ENCODE data around the gene HOOK2.

Gene HOOK2

DNA sequence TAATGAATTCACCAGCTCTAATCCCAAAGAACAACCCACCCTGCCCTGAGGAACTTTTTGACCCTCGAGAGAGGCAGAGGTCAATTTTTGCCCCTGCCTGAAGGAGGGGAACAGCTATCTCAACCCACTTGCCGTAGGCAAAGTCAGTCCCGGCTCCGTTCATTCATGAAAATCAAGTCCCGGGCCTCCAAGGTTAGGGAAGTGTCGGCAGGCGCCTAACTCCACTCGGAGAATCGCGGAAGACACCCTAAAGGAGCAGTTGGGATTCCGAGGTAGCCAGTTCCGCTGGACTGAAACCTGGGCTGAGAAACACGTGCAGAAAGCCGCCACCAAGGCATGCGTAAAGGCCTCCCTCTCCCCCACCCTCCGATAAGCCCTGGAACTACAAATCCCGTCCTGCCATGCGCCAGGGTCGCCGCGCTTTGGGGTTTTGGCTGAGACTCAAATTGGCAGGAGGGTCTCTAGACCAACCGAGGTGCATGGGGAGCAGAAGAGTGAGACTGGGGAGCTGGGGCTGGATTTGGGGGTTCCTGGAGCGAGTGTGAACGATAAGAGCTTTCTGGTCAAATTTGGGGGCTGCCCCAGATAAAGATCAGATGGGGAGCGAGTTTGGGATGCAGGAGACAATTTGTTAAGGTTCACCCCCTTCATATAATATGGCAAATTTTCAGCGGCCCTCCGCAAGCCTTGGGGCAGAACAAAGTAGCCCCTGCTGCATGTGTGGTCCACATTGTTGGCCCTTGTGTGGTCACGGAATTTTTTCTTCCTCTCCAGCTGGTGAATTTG is 51.5 kb downstream of the HOOK2 start, which contains the start of gene TNPO2:
Gene TNPO2 (minus strand): TSS at position 292 of the 786 bp plus-strand sequence. CDS start 2,955 bp downstream, outside the sequence.
- TF ChIP-seq, protein P1, sequence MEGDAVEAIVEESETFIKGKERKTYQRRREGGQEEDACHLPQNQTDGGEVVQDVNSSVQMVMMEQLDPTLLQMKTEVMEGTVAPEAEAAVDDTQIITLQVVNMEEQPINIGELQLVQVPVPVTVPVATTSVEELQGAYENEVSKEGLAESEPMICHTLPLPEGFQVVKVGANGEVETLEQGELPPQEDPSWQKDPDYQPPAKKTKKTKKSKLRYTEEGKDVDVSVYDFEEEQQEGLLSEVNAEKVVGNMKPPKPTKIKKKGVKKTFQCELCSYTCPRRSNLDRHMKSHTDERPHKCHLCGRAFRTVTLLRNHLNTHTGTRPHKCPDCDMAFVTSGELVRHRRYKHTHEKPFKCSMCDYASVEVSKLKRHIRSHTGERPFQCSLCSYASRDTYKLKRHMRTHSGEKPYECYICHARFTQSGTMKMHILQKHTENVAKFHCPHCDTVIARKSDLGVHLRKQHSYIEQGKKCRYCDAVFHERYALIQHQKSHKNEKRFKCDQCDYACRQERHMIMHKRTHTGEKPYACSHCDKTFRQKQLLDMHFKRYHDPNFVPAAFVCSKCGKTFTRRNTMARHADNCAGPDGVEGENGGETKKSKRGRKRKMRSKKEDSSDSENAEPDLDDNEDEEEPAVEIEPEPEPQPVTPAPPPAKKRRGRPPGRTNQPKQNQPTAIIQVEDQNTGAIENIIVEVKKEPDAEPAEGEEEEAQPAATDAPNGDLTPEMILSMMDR (IDR thresholded peaks at IDR 0.05) = no peak
- Histone ChIP-seq H3K36me3 (peaks cover 12% of the 10 kb centered on the region), H3K27me3 (peaks cover 11% of the 10 kb centered on the region), H3K4me3 (ENCODE audit: low read depth in 1 of 2, low read length in 1 of 2) (peak within 1 kb of the TSS; percentile 62 to 81), H3K4me1 (ENCODE audit: control insufficient read depth in 1 of 2, insufficient read depth in 1 of 2, low read depth in 1 of 2, low read length in 1 of 2) (peaks cover 33 to 35% of the 10 kb centered on the region in 2 experiments), H3K27ac (peak within 1 kb of the TSS; percentile 84), H3K9me3 (no peaks in the 10 kb centered on the region)

DNA sequence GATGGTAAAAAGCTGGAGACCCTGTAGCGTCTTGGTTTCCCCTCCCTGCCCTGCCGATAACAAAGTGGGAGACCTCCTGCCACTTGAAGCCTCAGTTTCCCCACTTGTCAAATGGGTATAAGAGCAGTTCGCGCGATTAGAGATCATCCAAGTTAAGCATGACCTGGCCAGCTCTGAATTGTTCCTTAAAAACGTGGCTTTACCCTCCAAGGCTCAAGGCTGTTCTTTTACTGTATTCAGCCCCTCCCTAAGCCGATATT is 52.0 kb downstream of the HOOK2 start:
- TF ChIP-seq, protein P1 (IDR thresholded peaks at IDR 0.05) = no peak
- Histone ChIP-seq H3K36me3 (peaks cover 16% of the 10 kb centered on the region), H3K27me3 (peaks cover 11% of the 10 kb centered on the region), H3K9me3 (no peaks in the 10 kb centered on the region), H3K4me3 (ENCODE audit: low read depth in 1 of 2, low read length in 1 of 2) (peak overlapping the region; percentile 62 to 81), H3K4me1 (ENCODE audit: control insufficient read depth in 1 of 2, insufficient read depth in 1 of 2, low read depth in 1 of 2, low read length in 1 of 2) (peaks cover 33 to 35% of the 10 kb centered on the region in 2 experiments), H3K27ac (peak overlapping the region; percentile 84)

DNA sequence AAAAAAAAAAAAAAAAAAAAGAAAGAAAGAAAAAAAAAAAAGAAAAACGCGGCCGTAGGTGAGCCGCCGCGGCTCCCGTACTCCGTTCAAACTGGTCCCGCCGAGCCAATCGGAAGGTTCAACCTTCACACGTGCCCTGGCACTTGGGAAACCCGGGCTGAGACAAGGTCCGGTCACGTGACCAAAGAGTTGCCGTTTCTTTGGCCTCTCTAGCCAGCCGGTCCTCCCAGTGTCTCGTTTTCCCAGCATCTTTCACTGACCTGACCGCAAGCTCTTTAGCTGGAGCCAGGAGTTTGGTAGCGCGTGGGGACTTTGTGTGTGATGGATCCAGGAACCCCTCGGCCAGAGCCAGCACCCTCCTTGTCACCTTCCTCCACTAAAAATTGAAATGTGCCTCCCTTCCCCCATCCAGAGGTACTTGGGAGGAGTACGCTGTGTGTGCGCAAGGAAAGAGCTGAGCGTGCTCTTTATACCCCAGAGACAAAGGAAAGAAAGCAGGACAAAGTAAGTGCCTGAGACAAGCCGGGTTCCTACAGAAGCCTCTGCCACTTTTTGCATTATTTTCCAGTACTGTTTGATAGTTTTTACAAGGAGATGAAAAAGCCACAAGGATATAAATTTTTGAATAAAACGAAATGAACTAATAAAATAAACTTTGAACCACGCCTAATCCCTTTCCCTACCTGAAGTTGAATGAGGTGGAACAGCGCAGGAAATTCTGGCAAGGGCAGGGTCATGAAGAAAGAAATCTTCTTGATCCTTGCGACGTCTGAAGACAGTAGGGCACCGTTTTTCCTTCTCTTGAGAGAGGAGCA is 52.6 kb downstream of the HOOK2 start:
- no peaks in the 10 kb centered on the region for H3K9me3 ChIP-seq
- H3K36me3 ChIP-seq = peaks cover 14% of the 10 kb centered on the region
- peak overlapping the region; percentile 84 for H3K27ac ChIP-seq
- TF ChIP-seq, protein P1 (IDR thresholded peaks at IDR 0.05) = peak; percentile 14
- peaks cover 11% of the 10 kb centered on the region for H3K27me3 ChIP-seq
- peaks cover 33 to 35% of the 10 kb centered on the region in 2 experiments for H3K4me1 ChIP-seq (ENCODE audit: control insufficient read depth in 1 of 2, insufficient read depth in 1 of 2, low read depth in 1 of 2, low read length in 1 of 2)
- peak overlapping the region; percentile 62 to 81 for H3K4me3 ChIP-seq (ENCODE audit: low read depth in 1 of 2, low read length in 1 of 2)

DNA sequence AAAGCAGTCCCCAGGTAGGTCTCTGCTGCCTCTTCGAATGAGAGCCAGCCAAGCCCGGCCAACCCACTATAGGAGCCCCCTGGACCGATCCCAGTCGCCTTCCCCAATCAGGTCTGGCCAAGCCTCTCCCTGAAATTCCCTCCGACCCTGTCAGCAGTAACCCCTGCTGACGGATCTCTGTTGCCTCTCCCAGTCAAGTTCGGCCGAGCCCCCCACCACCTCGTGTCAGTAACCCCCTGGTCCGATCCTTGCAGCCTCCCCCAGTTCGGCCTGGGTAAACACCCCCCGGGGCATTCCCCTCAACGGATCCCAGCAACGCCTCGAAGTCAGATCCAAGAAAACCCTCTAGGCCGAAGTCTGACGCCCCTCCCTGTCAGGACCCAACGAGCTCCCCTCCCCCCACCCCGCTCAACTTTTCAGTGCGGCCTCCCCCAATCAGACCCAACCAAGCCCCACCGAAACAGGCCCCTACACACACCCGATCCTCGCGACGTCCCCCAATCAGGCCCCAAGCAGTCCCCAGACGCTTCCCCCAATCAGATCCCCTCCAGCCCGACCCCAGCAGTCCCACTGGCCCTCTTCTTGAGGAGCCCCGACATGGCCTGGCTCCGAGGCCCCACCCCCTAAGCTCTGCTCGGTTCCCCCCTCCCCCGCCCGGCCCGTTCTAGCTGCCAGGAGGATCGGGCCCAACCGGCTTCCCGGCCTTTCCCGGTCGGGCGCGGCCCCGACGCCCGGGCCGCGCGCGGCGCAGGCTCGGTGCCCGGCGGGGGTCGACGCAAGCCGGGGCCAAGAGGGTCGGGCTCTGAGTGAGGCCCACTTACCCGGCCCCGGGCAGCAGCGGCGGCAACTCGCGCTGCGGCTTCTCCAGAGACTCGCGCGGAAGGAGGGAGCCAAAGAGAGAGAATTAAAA is 53.4 kb downstream of the HOOK2 start:
- Histone ChIP-seq H3K27ac (peak overlapping the region; percentile 84), H3K4me1 (ENCODE audit: control insufficient read depth in 1 of 2, insufficient read depth in 1 of 2, low read depth in 1 of 2, low read length in 1 of 2) (peaks cover 33 to 35% of the 10 kb centered on the region in 2 experiments), H3K27me3 (peaks cover 11% of the 10 kb centered on the region), H3K9me3 (no peaks in the 10 kb centered on the region), H3K4me3 (ENCODE audit: low read depth in 1 of 2, low read length in 1 of 2) (peak overlapping the region; percentile 62 to 81), H3K36me3 (peaks cover 15% of the 10 kb centered on the region)
- TF ChIP-seq, protein P1 (IDR thresholded peaks at IDR 0.05) = no peak
